Measurements from ENCODE around the gene MAVS. TPM values are rescaled to one million over a fixed set of nuclear protein-coding genes. Genes with fewer than 3 reads are reported as not detected.

Gene MAVS
- total RNA-seq, 1 experiment from 2014 or later = 24.2 TPM

- Histone ChIP-seq H2BK120ac (ENCODE audit: low read depth, low read length, poor library complexity, severe bottlenecking) (no peak overlapping the region), H2BK5ac (ENCODE audit: insufficient read length, low read length) (no peak overlapping the region), H3K23me2 (ENCODE audit: insufficient read length, low read depth, low read length, poor library complexity, severe bottlenecking) (no peaks in the 10 kb centered on the region), H3K27me3 (ENCODE audit: insufficient read depth, low read length) (no peaks in the 10 kb centered on the region), H3T11ph (ENCODE audit: low read length) (no peak overlapping the region), H3K18ac (ENCODE audit: insufficient read length, low read depth, low read length) (no peak overlapping the region), H2AFZ (ENCODE audit: low read length) (no peak overlapping the region), H2BK15ac (ENCODE audit: low read depth, low read length) (no peak overlapping the region), H3K4me1 (ENCODE audit: insufficient read depth, low read length) (no peaks in the 10 kb centered on the region), H3K4me2 (ENCODE audit: insufficient read depth, insufficient read length, low read length) (no peak overlapping the region), H3K9ac (ENCODE audit: extremely low read depth, insufficient read length, low read length) (no peak overlapping the region), H2BK20ac (ENCODE audit: low read depth, low read length, poor library complexity, severe bottlenecking) (no peak overlapping the region), H3K23ac (ENCODE audit: insufficient read length, low read depth, low read length) (no peak overlapping the region), H2BK12ac (ENCODE audit: insufficient read length, low read depth, low read length) (no peak overlapping the region), H3K4ac (ENCODE audit: low read depth, low read length) (no peak overlapping the region), H3K27ac (ENCODE audit: insufficient read length, low read depth, low read length) (no peak overlapping the region), H3K14ac (ENCODE audit: insufficient read depth, low read length) (no peak overlapping the region), H3K79me2 (ENCODE audit: insufficient read depth, low read length) (peaks cover 34% of the 10 kb centered on the region; the same call in 1 of the 2 replicates), H3K9me3 (ENCODE audit: control insufficient read depth, low read depth, low read length) (no peaks in the 10 kb centered on the region), H4K91ac (ENCODE audit: insufficient read length, low read depth, low read length) (no peak overlapping the region), H4K8ac (replicated peaks; ENCODE audit: insufficient read length, low read depth, low read length) (no peak overlapping the region), H4K20me1 (ENCODE audit: control insufficient read depth, insufficient read depth, insufficient read length) (no peaks in the 10 kb centered on the region), H2AK5ac (ENCODE audit: insufficient read length, low read length) (no peak overlapping the region), H4K5ac (ENCODE audit: insufficient read length, low read depth, low read length) (no peak overlapping the region), H3K56ac (ENCODE audit: insufficient read length, low read depth, low read length) (no peak overlapping the region), H3K79me1 (ENCODE audit: insufficient read depth, low read depth, low read length, poor library complexity, severe bottlenecking) (no peaks in the 10 kb centered on the region)
- Mint-ChIP-seq H3K27me3 (ENCODE audit: low read depth) (no peaks in the 10 kb centered on the region), H3K4me3 (no peak overlapping the region), H3K9me3 (no peaks in the 10 kb centered on the region), H3K4me1 (0 out of 4 replicates have a peak, but pooled peaks cover 0 to 3% of the 10 kb centered on the region in 2 experiments), H3K27ac (peak overlapping the region in 1 of 3 experiments; percentile 17; a peak in 2 of 7 replicates), H3K36me3 (ENCODE audit: insufficient read depth in 1 of 3, low read depth in 3 of 3) (peaks cover 67 to 91% (median 89%) of the 10 kb centered on the region in 3 experiments; a peak in 6 of 7 replicates)
- no peak for TF ChIP-seq CTCF (conservative IDR thresholded peaks at IDR 0.05)
- DNase-seq = no peak
- WGBS (ENCODE audit: extremely low coverage, insufficient read length, low lambda C conversion rate) = 100% methylated on average over 1 of the region's 2 CpGs
These were observed 65.3 kb downstream of the MAVS start for GRCh38 chr20:3911956-3912355.
